Kidney epithelial cell (primary cell): ENCODE data around the gene GUCY1A1. TPM values are rescaled to one million over a fixed set of nuclear protein-coding genes. Genes with fewer than 3 reads are reported as not detected.

Source experiments
- DNase-seq: peaks from one replicate; pipeline ENCODE4 v3.0.0-alpha.2; 2010; ENCODE audit warnings: low read depth
- H3K27me3 ChIP-seq: 2 replicates; pipeline ENCODE4 v1.6.0; 2011; ENCODE audit warnings: low read length; ENCODE audit not compliant: control insufficient read depth, insufficient read depth
- H3K36me3 ChIP-seq: 2 replicates; pipeline ENCODE4 v1.5.1; 2011; ENCODE audit warnings: low read length; ENCODE audit not compliant: control insufficient read depth, insufficient read depth
- H3K4me3 ChIP-seq: 2 replicates; pipeline ENCODE4 v1.5.1; 2011; ENCODE audit warnings: low read depth, mild to moderate bottlenecking, control low read depth, low read length
- CTCF ChIP-seq: IDR thresholded peaks from 2 replicates; pipeline ENCODE4 v1.5.1; 2011; ENCODE audit warnings: mild to moderate bottlenecking, moderate library complexity, low read length, control low read depth, inconsistent platforms; ENCODE audit not compliant: insufficient read depth, poor library complexity, severe bottlenecking
- total RNA-seq: library from RNA; depleted of rRNA; stranded (reverse); fragments of >200 nt; gene quantifications from 2 replicates; pipeline ENCODE4 v1.2.3, GENCODE V29; 2015

Gene GUCY1A1
- total RNA-seq, 1 donor from 2014 or later: 3.1 TPM

GRCh38 chr4:155665054-155665453, 1.6 kb upstream of the GUCY1A1 start:
- no peak for TF ChIP-seq CTCF
- no peaks in the 10 kb centered on the region for H3K27me3 ChIP-seq
- DNase-seq: no peak
- no peaks in the 10 kb centered on the region for H3K36me3 ChIP-seq
- H3K4me3 ChIP-seq: no peak overlapping the region

GRCh38 chr4:155667222-155667567, 547 bp downstream of the GUCY1A1 start:
- TF ChIP-seq CTCF: no peak
- no peaks in the 10 kb centered on the region for H3K27me3 ChIP-seq
- DNase-seq: no peak
- H3K36me3 ChIP-seq: no peaks in the 10 kb centered on the region
- H3K4me3 ChIP-seq: peak overlapping the region; percentile 66

- peak overlapping the region; percentile 66 for H3K4me3 ChIP-seq
- no peak for DNase-seq
- no peaks in the 10 kb centered on the region for H3K36me3 ChIP-seq
- TF ChIP-seq CTCF: no peak
- H3K27me3 ChIP-seq: no peaks in the 10 kb centered on the region
Observed at GRCh38 chr4:155667568-155668511, 1.2 kb downstream of the GUCY1A1 start.

GRCh38 chr4:155668707-155669220, 2.1 kb downstream of the GUCY1A1 start:
- no peak for TF ChIP-seq CTCF

GRCh38 chr4:155672342-155672741, 5.7 kb downstream of the GUCY1A1 start:
- no peak for TF ChIP-seq CTCF
- H3K27me3 ChIP-seq: no peaks in the 10 kb centered on the region
- no peak for DNase-seq
- no peaks in the 10 kb centered on the region for H3K36me3 ChIP-seq
- no peak overlapping the region for H3K4me3 ChIP-seq

More at GRCh38 chr4:155668707-155669220, 2.1 kb downstream of the GUCY1A1 start:
- H3K36me3 ChIP-seq: no peaks in the 10 kb centered on the region
- H3K4me3 ChIP-seq: peak overlapping the region; percentile 66
- no peaks in the 10 kb centered on the region for H3K27me3 ChIP-seq
- DNase-seq: no peak

- H3K27me3 ChIP-seq: no peaks in the 10 kb centered on the region
- no peak overlapping the region for H3K4me3 ChIP-seq
- no peak for TF ChIP-seq CTCF
- DNase-seq: no peak
- H3K36me3 ChIP-seq: no peaks in the 10 kb centered on the region
Observed at GRCh38 chr4:155673453-155673979, 6.9 kb downstream of the GUCY1A1 start.
